Osteocyte (in vitro differentiated cells): ENCODE measurements around the gene NALCN. TPM values are rescaled to one million over a fixed set of nuclear protein-coding genes. Genes with fewer than 3 reads are reported as not detected.

Experiments
- DNase-seq: peaks from one replicate; pipeline ENCODE4 v3.0.0; 2021; ENCODE audit warnings: mixed read lengths; ENCODE audit not compliant: unreplicated experiment; ENCODE audit errors: extremely low spot score
- H3K27ac Mint-ChIP-seq: one replicate; pipeline ENCODE4 v1.8.0; 2021; ENCODE audit warnings: mild to moderate bottlenecking, mixed read lengths; ENCODE audit not compliant: unreplicated experiment
- H3K27me3 Mint-ChIP-seq: one replicate; pipeline ENCODE4 v1.8.0; 2021; ENCODE audit warnings: mixed read lengths; ENCODE audit not compliant: unreplicated experiment
- H3K36me3 Mint-ChIP-seq: one replicate; pipeline ENCODE4 v1.8.0; 2021; ENCODE audit warnings: mixed read lengths; ENCODE audit not compliant: unreplicated experiment
- H3K4me1 Mint-ChIP-seq: one replicate; pipeline ENCODE4 v1.8.0; 2021; ENCODE audit warnings: mixed read lengths; ENCODE audit not compliant: unreplicated experiment
- H3K4me3 Mint-ChIP-seq: one replicate; pipeline ENCODE4 v1.8.0; 2021; ENCODE audit warnings: mild to moderate bottlenecking, moderate library complexity, mixed read lengths; ENCODE audit not compliant: unreplicated experiment
- H3K9me3 Mint-ChIP-seq: one replicate; pipeline ENCODE4 v1.8.0; 2021; ENCODE audit warnings: mixed read lengths; ENCODE audit not compliant: unreplicated experiment
- CTCF ChIP-seq: fragments of 200-600 bp; sonication (generic); IDR thresholded peaks from 2 replicates; pipeline ENCODE4 v1.5.0; 2021; ENCODE audit warnings: antibody characterized with exemption, mild to moderate bottlenecking, moderate library complexity
- total RNA-seq: library from RNA; stranded (reverse); gene quantifications from 2 replicates; pipeline ENCODE4 v1.2.1, GENCODE V29; 2021

NALCN gene
- total RNA-seq, 1 donor from 2014 or later: 58.8 TPM

- H3K4me3 Mint-ChIP-seq: peak overlapping the region; percentile 92
- peaks cover 36% of the 10 kb centered on the region for H3K36me3 Mint-ChIP-seq
- H3K27me3 Mint-ChIP-seq: no peaks in the 10 kb centered on the region
- H3K4me1 Mint-ChIP-seq: peaks cover 73% of the 10 kb centered on the region
- DNase-seq: no peak
- TF ChIP-seq CTCF: no peak
- peaks cover 4% of the 10 kb centered on the region for H3K9me3 Mint-ChIP-seq
- peak overlapping the region; percentile 83 for H3K27ac Mint-ChIP-seq
These were observed 37.5 kb upstream of the NALCN start for GRCh38 chr13:101453784-101454201.

GRCh38 chr13:101452519-101453485, 36.5 kb upstream of the NALCN start, which contains the start of gene ITGBL1:
ITGBL1 (plus strand) TSS chr13:101452675; CDS start chr13:101452834, 159 bp downstream.
- TF ChIP-seq CTCF: no peak
- H3K4me1 Mint-ChIP-seq: peaks cover 63% of the 10 kb centered on the region
- H3K27ac Mint-ChIP-seq: peak within 1 kb of the TSS; percentile 83
- peak; percentile 88 for DNase-seq
- H3K36me3 Mint-ChIP-seq: peaks cover 26% of the 10 kb centered on the region
- H3K27me3 Mint-ChIP-seq: no peaks in the 10 kb centered on the region
- peak within 1 kb of the TSS; percentile 92 for H3K4me3 Mint-ChIP-seq
- H3K9me3 Mint-ChIP-seq: no peaks in the 10 kb centered on the region

GRCh38 chr13:101451641-101452040, 35.3 kb upstream of the NALCN start:
- DNase-seq: no peak
- Mint-ChIP-seq H3K9me3 (no peaks in the 10 kb centered on the region), H3K27me3 (no peaks in the 10 kb centered on the region), H3K4me1 (peaks cover 52% of the 10 kb centered on the region), H3K27ac (peak overlapping the region; percentile 83), H3K36me3 (peaks cover 19% of the 10 kb centered on the region), H3K4me3 (peak overlapping the region; percentile 92)
- TF ChIP-seq CTCF: no peak

GRCh38 chr13:101450749-101451130, 34.4 kb upstream of the NALCN start:
- peak overlapping the region; percentile 41 for H3K4me3 Mint-ChIP-seq
- TF ChIP-seq CTCF: no peak
- H3K9me3 Mint-ChIP-seq: no peaks in the 10 kb centered on the region
- no peak for DNase-seq
- no peaks in the 10 kb centered on the region for H3K27me3 Mint-ChIP-seq
- peaks cover 15% of the 10 kb centered on the region for H3K36me3 Mint-ChIP-seq
- peaks cover 43% of the 10 kb centered on the region for H3K4me1 Mint-ChIP-seq
- peak overlapping the region; percentile 83 for H3K27ac Mint-ChIP-seq
